CMK (cell line): ENCODE results near the gene AP1B1.
A peak's percentile ranks its signal among the peaks of the same experiment; 100 is the strongest.

Experiments
- DNase-seq: peaks from one replicate; pipeline ENCODE4 v3.0.0-alpha.2; 2010; ENCODE audit warnings: low read depth

AP1B1 gene

DNA sequence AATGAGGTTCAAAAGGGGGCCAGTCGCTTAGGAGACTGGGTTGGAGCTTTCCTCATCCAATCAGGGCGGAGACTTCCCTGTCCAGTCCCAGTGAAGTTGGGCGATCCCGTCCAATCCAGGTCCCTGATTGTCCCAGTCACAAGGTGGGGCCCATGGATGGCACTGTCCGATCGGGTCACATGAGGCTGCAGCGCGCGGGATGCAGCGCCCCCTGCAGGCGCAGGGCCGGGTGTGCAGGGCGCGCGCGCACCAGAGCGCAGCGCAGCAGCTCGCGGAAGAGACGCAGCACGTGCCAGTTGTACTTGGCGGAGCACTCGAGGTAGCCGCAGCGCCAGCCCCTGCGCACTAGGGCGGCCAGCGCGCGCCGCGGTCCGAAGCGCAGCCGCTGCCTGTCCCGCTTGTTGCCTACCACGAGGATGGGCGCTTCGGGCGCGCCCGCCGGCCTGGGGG, 75.2 kb downstream of the AP1B1 start:
- DNase-seq: no peak

DNA sequence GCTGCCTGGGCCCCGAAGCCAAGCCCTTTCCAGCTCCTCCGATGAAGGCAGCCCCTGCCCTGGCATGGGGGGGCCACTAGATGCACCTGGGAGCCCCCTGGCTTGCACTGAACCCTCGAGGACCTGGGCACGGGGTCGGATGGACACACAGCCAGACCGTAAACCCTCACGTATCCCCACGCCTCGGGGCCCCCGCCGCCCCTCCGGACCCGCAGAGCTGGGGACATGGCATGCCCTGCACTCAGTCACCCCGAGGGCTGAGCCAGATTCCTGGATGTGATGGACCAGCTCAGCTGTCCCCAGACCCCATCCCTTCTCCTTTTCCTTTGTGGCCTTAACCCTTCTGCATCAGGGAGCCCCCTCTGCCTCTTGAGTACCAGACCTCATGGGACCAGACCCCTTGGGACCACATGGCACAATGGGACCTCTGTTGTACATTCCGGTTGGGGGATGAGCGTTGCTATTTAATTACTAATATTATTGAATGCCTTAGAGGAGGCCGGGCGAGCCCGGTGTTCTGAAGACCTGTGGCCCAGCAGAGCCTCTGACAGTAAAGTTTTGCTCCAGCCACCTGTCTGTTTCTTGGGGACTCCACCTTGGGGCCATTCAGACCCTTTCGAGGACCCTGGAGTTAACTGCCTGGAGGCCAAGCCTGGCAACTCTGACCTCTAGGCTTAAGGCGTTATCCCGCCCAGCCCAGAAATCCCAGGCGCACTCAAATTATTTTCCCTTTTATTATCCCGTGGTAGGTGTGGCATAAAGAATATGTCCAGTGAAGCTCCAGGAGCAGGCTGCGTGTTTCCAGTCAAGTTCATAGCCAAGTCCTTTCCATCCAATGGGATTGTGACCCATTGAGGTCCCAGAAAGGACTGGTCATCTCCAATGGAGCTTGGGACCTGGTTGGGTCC, 75.9 kb downstream of the AP1B1 start:
- DNase-seq: no peak

DNA sequence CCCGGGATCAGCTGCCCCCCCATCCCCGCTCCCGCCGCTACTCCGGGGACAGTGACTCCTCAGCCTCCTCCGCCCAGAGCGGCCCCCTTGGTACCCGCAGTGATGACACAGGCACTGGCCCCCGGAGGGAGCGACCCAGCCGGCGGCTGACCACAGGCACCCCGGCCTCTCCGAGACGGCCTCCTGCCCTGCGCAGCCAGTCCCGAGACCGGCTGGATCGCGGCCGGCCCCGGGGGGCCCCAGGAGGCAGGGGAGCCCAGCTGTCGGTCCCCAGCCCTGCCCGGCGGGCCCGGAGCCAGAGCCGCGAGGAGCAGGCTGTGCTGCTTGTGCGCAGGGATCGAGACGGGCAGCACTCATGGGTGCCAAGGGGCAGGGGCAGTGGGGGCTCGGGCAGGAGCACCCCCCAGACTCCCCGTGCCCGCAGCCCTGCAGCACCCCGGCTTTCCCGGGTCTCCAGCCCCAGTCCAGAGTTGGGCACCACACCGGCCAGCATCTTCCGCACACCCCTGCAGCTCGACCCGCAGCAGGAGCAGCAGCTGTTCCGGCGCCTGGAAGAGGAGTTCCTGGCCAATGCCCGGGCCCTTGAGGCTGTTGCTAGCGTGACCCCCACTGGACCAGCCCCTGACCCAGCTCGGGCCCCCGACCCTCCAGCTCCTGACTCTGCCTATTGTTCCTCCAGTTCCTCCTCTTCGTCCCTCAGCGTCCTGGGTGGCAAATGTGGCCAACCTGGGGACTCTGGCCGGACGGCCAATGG, 76.7 kb downstream of the AP1B1 start:
- DNase-seq: no peak

DNA sequence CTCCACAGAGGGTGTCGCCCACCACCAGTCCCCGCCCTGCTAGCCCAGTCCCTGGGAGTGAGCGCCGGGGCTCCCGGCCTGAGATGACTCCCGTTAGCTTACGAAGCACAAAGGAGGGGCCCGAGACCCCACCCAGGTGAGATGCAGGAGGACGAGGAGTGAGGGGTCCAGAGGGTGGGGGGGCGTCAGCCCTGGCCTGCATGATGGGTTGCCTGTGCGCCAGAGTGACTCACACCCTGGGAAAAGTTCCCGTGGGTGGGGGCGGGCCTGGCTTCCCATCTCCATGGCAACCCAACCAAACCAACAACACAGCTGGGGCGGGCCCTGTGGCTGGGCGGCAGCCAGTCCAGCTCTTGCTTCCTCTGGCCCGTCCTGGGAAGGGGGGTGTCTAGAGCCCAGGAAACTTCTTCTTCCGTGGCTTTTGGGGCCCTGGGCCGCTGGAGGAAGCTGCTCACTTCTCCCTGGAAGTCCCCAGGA, 77.5 kb downstream of the AP1B1 start:
- DNase-seq: peak; percentile 52

DNA sequence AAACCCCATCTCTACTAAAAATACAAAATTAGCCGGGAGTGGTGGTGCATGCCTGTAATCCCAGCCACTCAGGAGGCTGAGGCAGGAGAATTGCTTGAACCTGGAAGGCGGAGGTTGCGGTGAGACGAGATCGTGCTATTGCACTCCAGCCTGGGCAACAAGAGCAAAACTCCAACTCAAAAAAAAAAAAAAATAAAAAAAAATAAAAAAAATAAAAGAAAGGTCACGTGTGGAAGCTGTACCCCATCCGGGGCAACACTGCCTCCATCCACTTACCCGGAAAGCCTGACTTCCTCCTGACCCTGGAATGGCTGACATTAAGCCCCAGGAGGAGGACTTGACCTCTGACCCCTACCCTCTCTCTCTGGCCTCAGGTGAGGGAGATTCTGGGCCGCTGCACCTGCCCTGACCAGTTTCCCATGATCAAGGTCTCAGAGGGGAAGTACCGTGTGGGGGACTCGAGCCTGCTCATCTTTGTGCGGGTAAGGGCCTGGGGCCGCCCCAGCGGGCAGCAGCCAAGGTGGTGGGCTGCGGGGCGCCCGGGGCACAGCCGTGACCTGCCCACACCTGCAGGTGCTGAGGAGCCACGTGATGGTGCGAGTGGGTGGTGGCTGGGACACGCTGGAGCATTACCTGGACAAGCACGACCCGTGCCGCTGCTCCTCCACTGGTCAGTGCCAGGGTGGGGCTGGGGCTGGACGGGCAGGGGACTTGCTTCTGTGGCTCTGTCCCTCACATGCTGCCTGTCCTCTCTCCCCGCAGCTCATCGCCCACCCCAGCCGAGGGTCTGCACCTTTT, 78.1 kb downstream of the AP1B1 start:
- no peak for DNase-seq

DNA sequence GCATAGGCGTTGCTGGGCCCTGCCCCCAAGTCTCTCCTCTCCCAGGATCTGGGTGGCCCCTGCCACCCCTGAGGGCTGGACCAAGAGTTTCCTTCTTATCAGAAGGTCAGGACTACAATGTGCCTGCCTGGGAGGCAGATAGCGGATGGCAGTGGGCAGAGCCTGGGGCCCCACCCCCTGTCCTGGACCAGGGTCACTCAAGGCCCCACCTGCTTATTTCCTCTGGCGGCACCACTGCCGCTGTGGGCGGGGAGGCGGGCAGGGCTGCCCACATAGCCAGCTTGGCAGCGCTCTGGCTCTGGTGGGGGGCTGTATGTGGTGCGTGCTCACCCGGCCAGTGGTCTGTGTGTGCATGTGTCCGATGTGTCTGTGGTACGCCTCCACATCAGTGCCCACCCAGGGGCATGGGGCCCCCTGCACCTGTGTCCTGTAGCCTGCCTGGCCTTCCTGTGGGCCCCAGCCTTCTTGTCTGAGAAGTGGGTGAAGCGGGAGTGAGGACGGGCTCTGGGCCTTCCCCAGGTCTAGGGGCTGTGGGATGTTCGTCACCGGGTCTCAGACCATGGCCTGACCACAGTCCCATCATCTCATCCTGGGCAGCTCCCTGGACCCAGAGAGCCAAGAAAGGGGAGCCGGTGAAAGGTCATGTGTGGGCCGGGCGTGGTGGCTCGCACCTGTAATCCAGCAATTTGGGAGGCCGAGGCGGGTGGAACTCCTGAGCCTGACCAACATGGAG, 78.9 kb downstream of the AP1B1 start:
- DNase-seq: peak; percentile 70

DNA sequence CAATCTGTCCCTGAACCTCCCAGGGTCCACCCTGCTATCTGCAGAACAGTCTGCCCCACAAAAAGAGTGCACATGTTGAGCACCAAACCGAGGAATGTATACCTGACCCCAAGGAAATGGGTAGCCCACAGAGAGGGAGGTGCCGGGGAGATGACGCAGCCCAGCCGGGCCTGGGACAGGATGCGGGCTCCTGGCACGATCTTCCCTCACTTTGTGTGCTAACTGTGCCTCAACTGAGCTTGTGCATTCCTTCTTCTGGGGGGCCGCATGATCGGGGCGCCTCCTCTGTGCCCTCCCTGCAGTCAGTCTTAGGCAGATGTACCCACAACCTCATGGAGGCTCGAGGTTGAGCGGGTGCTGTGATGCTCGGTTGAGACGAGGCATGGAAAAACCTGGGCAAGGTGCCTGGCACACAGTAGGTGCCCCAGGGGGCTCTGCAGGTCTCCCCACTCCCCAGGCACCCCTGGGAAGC, 79.5 kb downstream of the AP1B1 start:
- DNase-seq: no peak

DNA sequence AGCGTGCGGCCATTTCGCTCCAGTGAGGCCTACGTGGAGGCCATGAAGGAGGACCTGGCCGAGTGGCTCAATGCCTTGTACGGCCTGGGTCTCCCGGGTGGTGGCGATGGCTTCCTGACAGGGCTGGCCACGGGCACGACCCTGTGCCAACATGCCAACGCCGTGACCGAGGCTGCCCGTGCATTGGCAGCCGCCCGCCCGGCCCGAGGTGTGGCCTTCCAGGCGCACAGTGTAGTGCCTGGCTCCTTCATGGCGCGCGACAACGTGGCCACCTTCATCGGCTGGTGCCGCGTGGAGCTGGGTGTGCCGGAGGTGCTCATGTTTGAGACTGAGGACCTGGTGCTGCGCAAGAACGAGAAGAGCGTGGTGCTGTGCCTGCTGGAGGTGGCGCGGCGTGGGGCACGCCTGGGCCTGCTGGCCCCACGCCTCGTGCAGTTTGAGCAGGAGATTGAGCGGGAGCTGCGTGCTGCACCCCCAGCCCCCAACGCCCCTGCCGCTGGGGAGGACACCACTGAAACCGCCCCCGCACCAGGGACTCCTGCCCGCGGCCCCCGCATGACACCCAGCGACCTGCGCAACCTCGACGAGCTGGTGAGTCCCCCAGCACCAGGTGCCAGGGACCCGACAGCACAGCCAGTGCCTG, 80.1 kb downstream of the AP1B1 start:
- no peak for DNase-seq

DNA sequence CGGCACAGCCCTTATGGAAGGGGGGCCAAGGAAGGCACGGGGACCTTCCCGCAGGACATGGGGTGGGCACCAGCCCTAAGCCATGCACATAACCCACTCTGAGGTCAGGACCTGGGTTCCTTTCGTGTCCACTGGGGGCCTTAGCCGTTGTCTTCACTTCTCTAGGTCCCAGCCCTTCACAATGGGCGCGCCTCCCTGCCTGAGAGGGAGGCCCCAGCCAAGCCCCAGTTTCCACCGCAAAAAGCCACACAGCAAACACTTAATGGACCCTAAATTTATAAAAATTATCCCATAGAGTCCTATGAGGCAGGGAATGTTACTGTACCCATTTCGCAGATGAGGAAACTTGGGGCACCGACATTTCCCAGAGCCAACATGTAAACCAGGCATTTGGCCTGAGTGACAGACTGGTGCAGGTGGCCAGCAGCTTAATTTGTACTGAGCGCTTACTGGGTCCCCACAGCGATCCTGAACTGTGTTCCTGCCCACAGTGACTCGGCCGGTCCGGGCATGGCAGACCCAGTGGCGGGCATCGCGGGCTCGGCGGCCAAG, 80.7 kb downstream of the AP1B1 start:
- no peak for DNase-seq

DNA sequence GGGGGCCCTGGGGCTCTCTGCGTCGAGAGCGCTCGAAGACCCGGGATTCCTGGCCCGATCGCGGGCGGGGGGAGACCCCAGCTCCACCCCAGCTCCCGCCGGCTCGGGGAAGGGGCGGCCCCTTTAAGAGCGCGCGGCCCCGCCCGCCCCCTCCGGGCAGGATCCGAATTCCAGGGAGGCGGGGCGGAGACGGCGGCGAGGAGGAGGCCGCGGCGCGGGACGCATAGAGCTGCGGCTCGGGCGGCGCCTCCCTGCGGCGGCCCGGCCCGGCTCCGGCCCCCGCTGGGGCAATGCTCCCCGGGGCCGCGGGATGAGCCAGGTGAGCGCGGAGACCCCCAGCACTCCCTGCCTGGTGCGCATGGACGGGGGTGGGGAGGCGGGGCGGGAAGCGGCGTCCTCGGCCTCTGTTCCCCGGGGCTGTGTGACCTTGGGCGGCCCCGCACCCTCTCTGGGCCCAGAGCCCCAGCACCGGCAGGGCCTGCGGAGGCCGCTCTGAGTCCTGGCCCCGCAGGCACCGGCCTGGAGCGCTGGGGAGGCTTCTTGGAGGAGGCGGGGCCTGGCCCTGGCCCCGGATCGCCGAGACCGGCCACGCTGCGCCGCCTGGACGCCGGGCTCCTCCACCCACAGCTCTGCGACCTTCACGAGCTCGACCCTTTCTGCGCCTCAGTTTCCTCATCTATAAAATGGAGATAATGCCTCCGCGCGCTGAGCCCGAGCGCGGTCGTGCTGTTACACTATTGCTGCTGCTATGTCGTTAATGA, 81.4 kb downstream of the AP1B1 start:
- DNase-seq: peak; percentile 51

DNA sequence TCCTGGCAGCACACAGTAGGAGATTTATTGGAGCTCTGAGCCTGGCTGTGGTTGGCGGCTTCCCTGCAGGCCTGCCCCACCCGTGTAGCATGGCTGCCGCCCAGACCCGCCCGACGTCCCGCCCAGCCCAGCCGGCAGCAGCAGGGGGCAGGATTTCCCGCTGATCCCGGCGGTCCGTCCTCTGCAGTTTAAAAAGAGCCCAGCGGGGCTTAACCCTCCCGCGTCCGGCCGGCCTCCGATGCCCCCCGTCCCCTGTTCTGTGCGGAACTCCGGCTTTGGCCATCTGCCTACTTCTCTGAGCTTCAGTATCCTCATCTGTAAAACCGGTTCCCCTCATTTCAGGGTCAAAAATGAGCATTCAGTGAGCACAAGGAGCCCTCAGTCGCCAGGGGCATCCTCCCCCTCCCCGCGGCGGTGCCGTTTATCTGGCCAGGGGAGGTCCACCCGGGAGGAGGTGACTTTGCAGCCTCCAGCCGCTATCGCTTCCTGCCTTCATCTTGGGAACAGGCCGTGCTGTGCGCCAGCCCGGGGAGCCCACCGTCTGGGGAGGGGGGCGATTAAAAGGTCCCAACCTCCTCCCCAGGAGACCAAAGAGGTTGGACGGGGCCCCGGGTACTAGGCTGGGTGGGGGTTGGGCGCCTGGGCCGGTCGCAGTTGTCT, 82.1 kb downstream of the AP1B1 start, which contains the start of gene GAS2L1:
Gene GAS2L1 (plus strand): TSS at position 476 of the 660 bp plus-strand sequence. CDS start 1,456 bp downstream, outside the sequence.
- peak; percentile 61 for DNase-seq

DNA sequence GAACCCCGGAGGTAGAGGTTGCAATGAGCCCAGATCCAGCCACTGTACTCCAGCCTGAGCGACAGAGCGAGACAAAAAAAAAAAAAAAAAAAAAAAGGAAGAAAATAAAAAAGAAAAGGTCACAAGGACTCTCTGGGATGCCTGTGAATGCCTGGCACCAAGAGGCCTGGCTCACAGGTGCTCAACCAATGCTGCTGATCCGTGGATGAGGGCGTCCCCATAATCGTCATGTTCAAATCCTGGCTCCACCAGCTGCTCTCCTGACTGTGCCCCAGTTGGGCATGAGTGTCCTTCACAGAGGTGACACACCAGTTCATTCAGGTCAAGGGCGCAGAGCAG, 82.6 kb downstream of the AP1B1 start:
- DNase-seq: no peak

DNA sequence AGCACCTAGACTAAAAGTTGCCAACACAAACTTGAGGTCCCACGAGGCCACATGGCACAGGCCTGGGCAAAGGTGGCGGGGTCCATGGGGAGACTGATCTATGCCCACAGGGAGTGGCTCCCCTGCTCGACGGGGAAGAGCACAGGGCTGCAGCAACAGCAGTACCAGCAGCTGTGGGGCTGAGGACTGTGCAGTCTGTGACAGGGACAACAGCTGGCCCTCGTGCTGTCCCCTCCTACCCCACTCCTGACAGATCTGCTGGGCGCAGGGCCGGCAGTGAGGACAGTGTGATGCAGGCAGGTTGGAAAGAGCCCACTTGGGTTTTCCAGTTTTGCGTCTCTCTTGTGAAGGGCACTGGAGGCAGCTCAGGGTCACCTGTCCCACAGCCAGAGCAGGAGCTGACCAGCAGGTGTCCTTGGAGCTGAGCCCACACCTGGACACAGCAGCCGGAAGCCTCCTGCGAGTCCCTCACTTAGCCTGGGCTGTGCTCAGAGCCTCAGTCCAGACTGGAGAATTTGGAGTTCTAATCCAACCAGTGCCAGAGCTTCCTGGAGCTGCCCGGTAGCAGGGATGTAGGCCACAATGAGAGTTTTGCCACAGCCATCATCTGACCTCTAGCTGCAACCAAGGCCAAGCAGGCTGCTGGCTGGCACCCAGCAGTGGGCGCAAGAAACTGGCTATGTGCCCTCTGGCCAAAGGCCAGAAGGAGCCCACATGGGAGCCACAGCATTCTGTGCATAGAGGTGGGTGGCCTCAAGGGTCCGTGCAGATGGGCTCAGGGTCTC, 85.5 kb downstream of the AP1B1 start:
- DNase-seq: no peak

DNA sequence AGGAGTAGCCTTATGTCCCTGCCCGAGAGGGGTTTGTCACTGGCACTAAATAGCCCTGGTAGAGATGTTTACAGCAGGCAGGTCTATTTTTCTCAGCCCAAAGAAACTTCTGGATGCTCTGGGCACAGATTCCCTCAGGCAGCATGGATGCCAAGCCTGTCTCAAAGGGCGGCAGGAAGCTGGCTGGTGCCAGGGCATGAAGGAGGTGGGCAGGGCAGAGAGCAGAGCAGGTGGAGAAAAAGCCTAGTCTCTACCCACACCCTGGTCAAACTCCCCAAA, 86.0 kb downstream of the AP1B1 start:
- no peak for DNase-seq

DNA sequence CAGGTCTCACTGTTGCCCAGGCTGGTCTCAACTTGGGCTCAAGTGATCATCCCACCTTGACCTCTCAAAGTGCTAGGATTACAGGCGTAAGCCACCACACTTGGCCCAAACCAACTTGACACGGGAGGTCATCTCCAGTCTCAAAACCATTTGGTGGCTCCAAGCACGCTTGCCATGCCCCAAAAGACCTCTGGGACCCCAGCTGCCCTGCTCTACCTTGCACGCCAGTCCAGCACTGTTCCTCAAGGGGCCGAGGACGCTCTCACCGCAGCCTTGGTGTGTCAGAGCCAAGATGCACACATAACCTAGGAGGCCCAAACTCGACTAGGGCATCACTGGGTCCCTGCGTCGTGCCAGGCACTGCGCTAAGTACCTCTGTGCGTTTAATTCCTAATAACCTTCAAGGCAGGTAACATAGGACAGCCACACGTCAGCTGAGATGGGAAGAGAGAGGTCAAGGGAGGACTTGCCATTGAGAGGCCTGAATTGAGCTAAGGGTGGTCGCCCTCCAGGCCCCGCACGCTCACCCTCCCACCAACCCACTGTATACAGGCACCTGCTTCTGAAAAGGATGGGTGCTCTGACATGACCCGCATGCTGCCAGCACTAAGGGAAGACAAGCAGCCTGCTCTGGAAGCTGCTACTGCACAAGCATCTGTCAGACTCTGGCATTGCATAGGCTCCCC, 86.5 kb downstream of the AP1B1 start:
- DNase-seq: no peak

DNA sequence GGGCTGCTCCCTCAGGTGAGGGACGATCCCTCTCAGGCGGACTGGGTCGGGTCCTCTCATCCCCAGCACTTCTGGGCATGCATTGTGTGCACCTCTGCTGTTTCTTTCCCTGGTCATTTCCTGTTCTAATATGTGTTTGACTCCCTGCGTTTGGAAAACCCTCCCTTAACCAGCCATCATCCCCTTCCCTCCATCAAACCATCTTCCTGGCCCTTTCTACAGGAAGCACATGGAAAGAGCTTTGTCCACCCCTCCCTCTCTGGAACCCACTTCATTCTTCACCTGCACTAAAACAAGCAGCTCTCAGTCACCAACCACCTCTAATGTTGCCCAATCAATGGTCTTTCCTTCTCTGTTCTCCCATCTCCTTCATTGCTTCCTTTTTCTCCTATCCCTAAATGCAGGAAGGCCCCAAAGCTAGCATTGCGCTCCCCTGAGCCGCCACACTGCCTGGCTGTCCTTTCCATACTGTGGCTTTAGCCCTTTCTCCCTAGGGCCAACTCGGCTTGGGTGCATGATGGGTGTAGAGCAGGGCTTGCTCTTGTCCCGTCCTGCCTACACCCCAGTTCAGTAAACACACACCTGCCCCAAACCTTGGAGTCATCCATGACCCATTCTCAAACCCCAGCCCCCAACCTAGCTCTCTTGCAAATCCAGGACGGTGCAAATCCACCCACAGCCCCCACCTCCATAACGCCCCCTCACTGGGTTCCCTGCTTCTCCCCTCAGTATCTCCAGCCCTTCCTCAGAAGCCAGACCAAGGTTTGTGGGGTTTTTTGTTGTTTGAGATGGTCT, 87.4 kb downstream of the AP1B1 start:
- no peak for DNase-seq

DNA sequence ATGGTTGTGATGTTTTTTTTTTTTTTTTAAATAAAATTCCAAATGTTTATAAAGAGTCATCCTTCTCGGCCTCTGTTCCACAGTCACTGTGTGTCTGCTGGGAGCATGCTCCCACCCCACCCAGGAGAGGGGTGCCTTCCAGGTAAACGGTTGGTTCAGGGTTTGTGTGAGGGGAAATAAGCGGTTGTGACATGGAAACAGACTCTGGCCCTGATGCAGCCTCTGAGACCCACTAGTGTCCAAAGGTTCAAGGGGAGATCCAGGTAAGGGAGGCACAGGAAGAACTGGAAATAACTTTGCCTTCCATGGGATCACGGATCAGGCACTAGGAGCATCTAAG, 87.9 kb downstream of the AP1B1 start:
- no peak for DNase-seq
